ENCODE data around the gene SALL1. TPM values are rescaled to one million over a fixed set of nuclear protein-coding genes. Genes with fewer than 3 reads are reported as not detected.

The SALL1 gene
- polyA plus RNA-seq, 1 donor (not counting 4 experiments of a cell fraction or from before 2014, with no cell fraction given), result not detected

GRCh38 chr16:51109173-51109572 lies 41.9 kb downstream of the SALL1 start:
- Histone ChIP-seq H3K4me2 (ENCODE audit: control insufficient read depth, extremely low read depth, insufficient read depth, low read depth, low read length) (no peak overlapping the region), H3K27ac (ENCODE audit: control insufficient read depth, insufficient read depth, low read length) (no peak overlapping the region), H3K9ac (ENCODE audit: control insufficient read depth, extremely low read depth, insufficient read depth, low read length) (no peak overlapping the region), H3K79me2 (ENCODE audit: control insufficient read depth, insufficient read depth, low read length) (no peaks in the 10 kb centered on the region), H3K9me1 (ENCODE audit: control insufficient read depth, extremely low read depth, insufficient read depth, low read length) (no peaks in the 10 kb centered on the region), H2AFZ (ENCODE audit: control insufficient read depth, low read length) (no peak overlapping the region), H3K36me3 (ENCODE audit: control insufficient read depth in 2 of 2, extremely low read depth in 1 of 2, insufficient read depth in 2 of 2, low read length in 2 of 2) (no peaks in the 10 kb centered on the region), H3K4me3 (ENCODE audit: control insufficient read depth in 2 of 3, extremely low read depth in 1 of 3, insufficient read depth in 2 of 3, low read depth in 1 of 3, low read length in 3 of 3) (no peak overlapping the region), H3K9me3 (ENCODE audit: control insufficient read depth, low read depth, low read length) (no peaks in the 10 kb centered on the region), H3K4me1 (ENCODE audit: control insufficient read depth, extremely low read depth, insufficient read depth, low read length) (no peaks in the 10 kb centered on the region), H4K20me1 (ENCODE audit: control insufficient read depth, extremely low read depth, insufficient read depth, low read length) (no peaks in the 10 kb centered on the region), H3K27me3 (ENCODE audit: control insufficient read depth, extremely low read depth, insufficient read depth, low read length) (peaks cover 11% of the 10 kb centered on the region)
- FAIRE-seq, result no peak
- dilution Hi-C loops (cut with MboI; ENCODE audit: extremely low pct_ligation_motif_present, low sequenced_read_pairs), result no loop called here
- TF ChIP-seq CTCF (optimal IDR thresholded peaks at IDR 0.05 in 1 of 3, IDR thresholded peaks at IDR 0.05 in 1 of 3, conservative IDR thresholded peaks at IDR 0.05 in 1 of 3; ENCODE audit: extremely low read depth in 1 of 3, insufficient read depth in 2 of 3, low read length in 3 of 3) (no peak), EZH2 (IDR thresholded peaks at IDR 0.05; ENCODE audit: low read length) (no peak)
- DNase-seq (ENCODE audit: low read depth, low spot score), result no peak

- FAIRE-seq, result no peak
- no peak overlapping the region for H2AFZ ChIP-seq (ENCODE audit: control insufficient read depth, low read length)
- no peak overlapping the region for H3K27ac ChIP-seq (ENCODE audit: control insufficient read depth, insufficient read depth, low read length)
- no peaks in the 10 kb centered on the region for H4K20me1 ChIP-seq (ENCODE audit: control insufficient read depth, extremely low read depth, insufficient read depth, low read length)
- no peak overlapping the region for H3K9ac ChIP-seq (ENCODE audit: control insufficient read depth, extremely low read depth, insufficient read depth, low read length)
- no peak overlapping the region for H3K4me2 ChIP-seq (ENCODE audit: control insufficient read depth, extremely low read depth, insufficient read depth, low read depth, low read length)
- H3K36me3 ChIP-seq (ENCODE audit: control insufficient read depth in 2 of 2, extremely low read depth in 1 of 2, insufficient read depth in 2 of 2, low read length in 2 of 2), result no peaks in the 10 kb centered on the region
- H3K9me1 ChIP-seq (ENCODE audit: control insufficient read depth, extremely low read depth, insufficient read depth, low read length), result no peaks in the 10 kb centered on the region
- H3K4me1 ChIP-seq (ENCODE audit: control insufficient read depth, extremely low read depth, insufficient read depth, low read length), result no peaks in the 10 kb centered on the region
- dilution Hi-C loops (cut with MboI; ENCODE audit: extremely low pct_ligation_motif_present, low sequenced_read_pairs), result no loop called here
- no peaks in the 10 kb centered on the region for H3K79me2 ChIP-seq (ENCODE audit: control insufficient read depth, insufficient read depth, low read length)
- no peaks in the 10 kb centered on the region for H3K27me3 ChIP-seq (ENCODE audit: control insufficient read depth, extremely low read depth, insufficient read depth, low read length)
- no peaks in the 10 kb centered on the region for H3K9me3 ChIP-seq (ENCODE audit: control insufficient read depth, low read depth, low read length)
- no peak for DNase-seq (ENCODE audit: low read depth, low spot score)
- no peak overlapping the region for H3K4me3 ChIP-seq (ENCODE audit: control insufficient read depth in 2 of 3, extremely low read depth in 1 of 3, insufficient read depth in 2 of 3, low read depth in 1 of 3, low read length in 3 of 3)
- no peak for TF ChIP-seq EZH2 (IDR thresholded peaks at IDR 0.05; ENCODE audit: low read length)
- no peak for TF ChIP-seq CTCF (optimal IDR thresholded peaks at IDR 0.05 in 1 of 3, IDR thresholded peaks at IDR 0.05 in 1 of 3, conservative IDR thresholded peaks at IDR 0.05 in 1 of 3; ENCODE audit: extremely low read depth in 1 of 3, insufficient read depth in 2 of 3, low read length in 3 of 3)
Measured at GRCh38 chr16:51107742-51108141, 43.3 kb downstream of the SALL1 start.
